Lung (tissue), 12 donors: Measurements from ENCODE around the gene FADS1. TPM values are rescaled to one million over a fixed set of nuclear protein-coding genes. Genes with fewer than 3 reads are reported as not detected.

ENCODE experiments used
- ATAC-seq: fragments of 200-7000 bp; cut with Tn5 transposase; one replicate; pipeline ENCODE4 v1.9.1; 2020; ENCODE audit warnings: moderate number of reproducible peaks; ENCODE audit not compliant: insufficient read depth, low FRiP score
- DNase-seq, 3 donors: peaks; one replicate each; pipeline ENCODE4 v3.0.0-alpha.2; 2013 to 2017
- H3K27ac ChIP-seq, 2 donors: one replicate each; pipeline ENCODE4 v1.5.1; 2013; ENCODE audit warnings: mild to moderate bottlenecking in 2 of 2, moderate library complexity in 2 of 2, control low read depth in 1 of 2, inconsistent platforms in 1 of 2, low read depth in 1 of 2, low read length in 1 of 2
- H3K27me3 ChIP-seq, 3 donors: one replicate each; pipeline ENCODE4 v1.5.1; 2013; ENCODE audit warnings: low read length in 2 of 3; ENCODE audit not compliant: control insufficient read depth in 3 of 3, insufficient read depth in 3 of 3
- H3K36me3 ChIP-seq, 4 donors: one replicate each; pipeline ENCODE4 v1.5.1; 2013; ENCODE audit warnings: low read length in 4 of 4, mild to moderate bottlenecking in 1 of 4, moderate library complexity in 1 of 4; ENCODE audit not compliant: control insufficient read depth in 4 of 4, insufficient read depth in 4 of 4
- H3K4me1 ChIP-seq, 5 donors: one replicate each; pipeline ENCODE4 v1.5.1; 2013; ENCODE audit warnings: low read length in 5 of 5, mild to moderate bottlenecking in 2 of 5, moderate library complexity in 1 of 5; ENCODE audit not compliant: control insufficient read depth in 5 of 5, insufficient read depth in 5 of 5
- H3K4me3 ChIP-seq: one replicate; pipeline ENCODE4 v1.5.1; 2013; ENCODE audit warnings: mild to moderate bottlenecking, control low read depth, moderate library complexity
- H3K9ac ChIP-seq, 2 donors: one replicate each; pipeline ENCODE4 v1.5.1; 2013; ENCODE audit warnings: low read length in 2 of 2, control low read depth in 1 of 2; ENCODE audit not compliant: insufficient read depth in 1 of 2
- H3K9me3 ChIP-seq, 4 donors: one replicate each; pipeline ENCODE4 v1.5.1; 2013; ENCODE audit warnings: low read length in 3 of 4, mild to moderate bottlenecking in 1 of 4, moderate library complexity in 1 of 4; ENCODE audit not compliant: control insufficient read depth in 4 of 4, insufficient read depth in 3 of 4
- CTCF ChIP-seq: IDR thresholded peaks from 2 replicates; pipeline ENCODE4 v1.5.1; 2012; ENCODE audit warnings: mild to moderate bottlenecking; ENCODE audit errors: control extremely low read depth, extremely low read depth
- WGBS, 2 donors: extraction: QIAGEN DNeasy Blood & Tissue Kit; methylation state at CpG; one replicate each; pipeline ENCODE4 v1.1.7; 2013; 5-methylcytosine and 5-hydroxymethylcytosine counted together
- polyA plus RNA-seq, 2 donors: library from polyadenylated mRNA; stranded (reverse); fragments of 200-250 nt; gene quantifications; one replicate each; pipeline ENCODE4 v1.2.1, GENCODE V29; 2013
- total RNA-seq, 2 donors: library from RNA; depleted of rRNA in 1 of 2; stranded (reverse); fragments of >200 nt in 1 of 2; gene quantifications; one replicate each; pipeline ENCODE4 v1.2.1, GENCODE V29; 2014 to 2021
- donor health status: control.
- donor health status: control.
- donor health status: Bipolar disorder and iron deficiency.
- donor health status: healthy.
- donor health status: DM: yes; HTN: yes; CAD: no.

FADS1 gene
- total and polyA plus RNA-seq, 4 donors, result 35.1 to 102 (median 45.0) TPM

DNA sequence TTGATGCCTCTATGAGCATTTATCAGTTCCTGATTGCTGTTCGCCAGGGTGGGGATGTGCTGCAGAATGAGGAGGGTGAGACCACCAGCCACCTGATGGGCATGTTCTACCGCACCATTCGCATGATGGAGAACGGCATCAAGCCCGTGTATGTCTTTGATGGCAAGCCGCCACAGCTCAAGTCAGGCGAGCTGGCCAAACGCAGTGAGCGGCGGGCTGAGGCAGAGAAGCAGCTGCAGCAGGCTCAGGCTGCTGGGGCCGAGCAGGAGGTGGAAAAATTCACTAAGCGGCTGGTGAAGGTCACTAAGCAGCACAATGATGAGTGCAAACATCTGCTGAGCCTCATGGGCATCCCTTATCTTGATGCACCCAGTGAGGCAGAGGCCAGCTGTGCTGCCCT is 21.3 kb downstream of the FADS1 start:
- H3K27me3 ChIP-seq, result no peaks in the 10 kb centered on the region
- H3K4me3 ChIP-seq, result no peak overlapping the region
- no peak overlapping the region for H3K9ac ChIP-seq
- peaks cover 0 to 9% (median under 1%) of the 10 kb centered on the region in 4 donors for H3K36me3 ChIP-seq
- peaks cover 0 to 26% (median 3%) of the 10 kb centered on the region in 5 donors for H3K4me1 ChIP-seq
- no peak for TF ChIP-seq CTCF
- ATAC-seq (no peak), DNase-seq (no peak)
- WGBS, 2 donors, result 91 to 95% methylated on average over 12 of the region's 12 CpGs
- H3K27ac ChIP-seq, result no peak overlapping the region
- H3K9me3 ChIP-seq, result no peaks in the 10 kb centered on the region

- no peaks in the 10 kb centered on the region for H3K27me3 ChIP-seq
- H3K9me3 ChIP-seq, result no peaks in the 10 kb centered on the region
- DNase-seq (no peak), ATAC-seq (no peak)
- no peak overlapping the region for H3K4me3 ChIP-seq
- peaks cover 0 to 17% (median 9%) of the 10 kb centered on the region in 4 donors for H3K36me3 ChIP-seq
- no peak overlapping the region for H3K9ac ChIP-seq
- peaks cover 0 to 26% (median 3%) of the 10 kb centered on the region in 5 donors for H3K4me1 ChIP-seq
- no peak overlapping the region for H3K27ac ChIP-seq
- 90 to 93% methylated on average over 4 of the region's 4 CpGs for WGBS, 2 donors
- TF ChIP-seq CTCF, result no peak
Measured at GRCh38 chr11:61794579-61794978, 22.2 kb downstream of the FADS1 start.

DNA sequence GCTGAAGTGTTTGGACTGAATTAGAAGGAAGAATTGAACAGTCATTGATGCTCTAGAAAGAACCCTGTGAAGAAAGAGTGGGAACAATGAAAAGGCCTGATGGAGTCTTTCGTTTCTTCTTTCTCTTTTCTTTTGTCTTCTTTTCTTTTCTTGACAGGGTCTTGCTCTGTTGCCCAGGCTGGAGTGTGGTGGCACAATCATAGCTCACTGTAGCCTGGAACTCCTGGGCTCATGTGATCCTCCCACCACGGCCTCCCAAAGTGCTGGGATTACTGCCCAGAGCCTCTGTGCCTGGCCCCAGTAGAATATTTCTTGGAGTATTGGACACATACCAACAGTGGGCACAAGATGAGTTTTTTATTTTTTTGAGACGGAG is 23.0 kb downstream of the FADS1 start:
- no peak overlapping the region for H3K9ac ChIP-seq
- no peak overlapping the region for H3K4me3 ChIP-seq
- H3K9me3 ChIP-seq, result no peaks in the 10 kb centered on the region
- WGBS, 2 donors, result 69 to 71% methylated on average over 3 of the region's 3 CpGs
- no peaks in the 10 kb centered on the region for H3K27me3 ChIP-seq
- ATAC-seq (no peak), DNase-seq (no peak)
- no peak for TF ChIP-seq CTCF
- no peak overlapping the region for H3K27ac ChIP-seq
- peaks cover 0 to 26% (median 3%) of the 10 kb centered on the region in 5 donors for H3K4me1 ChIP-seq
- H3K36me3 ChIP-seq, result peaks cover 5 to 24% (median 15%) of the 10 kb centered on the region in 4 donors
